CD14-positive monocyte (primary cell): ENCODE results near the gene PRRT3. TPM values are rescaled to one million over a fixed set of nuclear protein-coding genes. Genes with fewer than 3 reads are reported as not detected.
A peak's percentile ranks its signal among the peaks of the same experiment; 100 is the strongest.

ENCODE experiments used
- DNase-seq, 3 donors: peaks; one replicate each; pipeline ENCODE4 v3.0.0-alpha.2; 2011 to 2022
- H2AFZ ChIP-seq: 2 replicates; pipeline ENCODE4 v1.6.0; 2012; ENCODE audit warnings: mild to moderate bottlenecking, low read depth, low read length, inconsistent platforms; ENCODE audit not compliant: insufficient read depth, poor library complexity, severe bottlenecking
- H3K27ac ChIP-seq, 2 donors: 1 replicate in 1 of 2; 2 replicates in 1 of 2; pipeline ENCODE4 v1.5.1; 2012 to 2013; ENCODE audit warnings: low read length in 2 of 2, control low read depth in 1 of 2, inconsistent platforms in 1 of 2, low read depth in 1 of 2, mild to moderate bottlenecking in 1 of 2
- H3K27me3 ChIP-seq, 2 donors: one replicate each; pipeline versions ENCODE4 v1.6.0 to v1.6.1; 2011 to 2013; ENCODE audit warnings: low read length in 2 of 2; ENCODE audit not compliant: control insufficient read depth in 2 of 2, insufficient read depth in 2 of 2
- H3K36me3 ChIP-seq, 2 donors: replicated peaks in 1 of 2; 1 replicate in 1 of 2; 2 replicates in 1 of 2; pipeline versions ENCODE4 v1.5.1 to v1.6.1; 2012 to 2013; ENCODE audit warnings: low read length in 2 of 2, control low read depth in 1 of 2, inconsistent platforms in 1 of 2, mild to moderate bottlenecking in 1 of 2; ENCODE audit not compliant: insufficient read depth in 2 of 2, control insufficient read depth in 1 of 2
- H3K4me1 ChIP-seq, 2 donors: 1 replicate in 1 of 2; 2 replicates in 1 of 2; pipeline versions ENCODE4 v1.5.1 to v1.6.1; 2012 to 2013; ENCODE audit warnings: low read length in 2 of 2, control low read depth in 1 of 2, inconsistent platforms in 1 of 2, mild to moderate bottlenecking in 1 of 2, moderate library complexity in 1 of 2; ENCODE audit not compliant: insufficient read depth in 2 of 2, control insufficient read depth in 1 of 2
- H3K4me2 ChIP-seq: replicated peaks from 2 replicates; pipeline ENCODE3; 2012; ENCODE audit warnings: low read length, moderate library complexity, mild to moderate bottlenecking; ENCODE audit not compliant: poor library complexity, severe bottlenecking; ENCODE audit errors: extremely low read depth
- H3K4me3 ChIP-seq, 3 experiments: fragments of 200-600 bp in 1 of 3; sonication (generic) in 1 of 3; replicated peaks in 1 of 3; 1 replicate in 2 of 3; 2 replicates in 1 of 3; pipeline ENCODE4 v1.5.1; 2011 to 2013; ENCODE audit warnings: low read length in 3 of 3, mild to moderate bottlenecking in 3 of 3, control low read depth in 2 of 3, low read depth in 2 of 3, inconsistent platforms in 1 of 3, moderate library complexity in 1 of 3
- H3K79me2 ChIP-seq: 2 replicates; pipeline ENCODE4 v1.6.0; 2012; ENCODE audit warnings: mild to moderate bottlenecking, control low read depth, inconsistent platforms, low read length, moderate library complexity; ENCODE audit not compliant: insufficient read depth
- H3K9ac ChIP-seq: 2 replicates; pipeline ENCODE4 v1.6.0; 2017; ENCODE audit warnings: low read length, mild to moderate bottlenecking; ENCODE audit not compliant: insufficient read depth, poor library complexity, severe bottlenecking
- H3K9me3 ChIP-seq, 2 donors: replicated peaks in 1 of 2; 1 replicate in 1 of 2; 2 replicates in 1 of 2; pipeline versions ENCODE4 v1.5.1 to v1.6.1; 2012 to 2013; ENCODE audit warnings: low read length in 2 of 2, control low read depth in 1 of 2; ENCODE audit not compliant: control insufficient read depth in 1 of 2, insufficient read depth in 1 of 2
- H4K20me1 ChIP-seq: 2 replicates; pipeline ENCODE4 v1.6.0; 2012; ENCODE audit warnings: mild to moderate bottlenecking, low read length, control low read depth, moderate library complexity; ENCODE audit not compliant: insufficient read depth
- H3K27ac Mint-ChIP-seq, 7 donors: one replicate each; pipeline ENCODE4 v1.8.0; 2020; ENCODE audit warnings: mild to moderate bottlenecking in 7 of 7, mixed read lengths in 7 of 7, moderate library complexity in 6 of 7, inconsistent platforms in 2 of 7
- H3K27me3 Mint-ChIP-seq, 3 donors: one replicate each; pipeline ENCODE4 v1.8.0; 2021 to 2022; ENCODE audit warnings: low read depth in 3 of 3, mild to moderate bottlenecking in 3 of 3, mixed read lengths in 3 of 3, moderate library complexity in 3 of 3, inconsistent platforms in 1 of 3
- H3K36me3 Mint-ChIP-seq, 2 donors: one replicate each; pipeline ENCODE4 v1.8.0; 2020; ENCODE audit warnings: mixed read lengths in 2 of 2, inconsistent platforms in 1 of 2, mild to moderate bottlenecking in 1 of 2
- H3K4me1 Mint-ChIP-seq: one replicate; pipeline ENCODE4 v1.8.0; 2020; ENCODE audit warnings: mild to moderate bottlenecking, mixed read lengths
- H3K4me3 Mint-ChIP-seq, 2 donors: one replicate each; pipeline ENCODE4 v1.8.0; 2020; ENCODE audit warnings: mild to moderate bottlenecking in 2 of 2, mixed read lengths in 2 of 2, moderate library complexity in 1 of 2
- H3K9me3 Mint-ChIP-seq, 7 donors: one replicate each; pipeline ENCODE4 v1.8.0; 2020 to 2022; ENCODE audit warnings: mixed read lengths in 7 of 7, mild to moderate bottlenecking in 6 of 7, moderate library complexity in 6 of 7, inconsistent platforms in 2 of 7
- WGBS: methylation state at CpG from one replicate; pipeline ENCODE4 v1.1.5; 2013; ENCODE audit warnings: missing lambda C conversion rate; ENCODE audit not compliant: insufficient coverage; 5-methylcytosine and 5-hydroxymethylcytosine counted together
- intact Hi-C, 2 donors: fragments of 100-400 bp; cut with micrococcal nuclease; formaldehyde crosslinking; loops; one replicate each; pipeline versions ENCODE4 v1.15.0 to v1.15.1; 2023
- polyA plus RNA-seq, 3 donors: library from polyadenylated mRNA; depleted of rRNA in 1 of 3; unstranded in 2 of 3; stranded (reverse) in 1 of 3; fragments of 300-500 nt in 2 of 3; fragments of >200 nt in 1 of 3; fragmentation: Illumina TruSeq in 2 of 3; gene quantifications; 1 replicate in 2 of 3; 2 replicates in 1 of 3; pipeline ENCODE4 v1.2.3, GENCODE V29; 2012 to 2021
- TF ChIP-seq, protein P1 (sequence below): fragments of 200-600 bp; IDR thresholded peaks from one replicate; pipeline ENCODE4 v1.8.0; 2022; ENCODE audit warnings: antibody characterized with exemption, mild to moderate bottlenecking

PRRT3 gene
- polyA plus RNA-seq, 3 donors: 0.11 to 0.57 (median 0.31) TPM

DNA sequence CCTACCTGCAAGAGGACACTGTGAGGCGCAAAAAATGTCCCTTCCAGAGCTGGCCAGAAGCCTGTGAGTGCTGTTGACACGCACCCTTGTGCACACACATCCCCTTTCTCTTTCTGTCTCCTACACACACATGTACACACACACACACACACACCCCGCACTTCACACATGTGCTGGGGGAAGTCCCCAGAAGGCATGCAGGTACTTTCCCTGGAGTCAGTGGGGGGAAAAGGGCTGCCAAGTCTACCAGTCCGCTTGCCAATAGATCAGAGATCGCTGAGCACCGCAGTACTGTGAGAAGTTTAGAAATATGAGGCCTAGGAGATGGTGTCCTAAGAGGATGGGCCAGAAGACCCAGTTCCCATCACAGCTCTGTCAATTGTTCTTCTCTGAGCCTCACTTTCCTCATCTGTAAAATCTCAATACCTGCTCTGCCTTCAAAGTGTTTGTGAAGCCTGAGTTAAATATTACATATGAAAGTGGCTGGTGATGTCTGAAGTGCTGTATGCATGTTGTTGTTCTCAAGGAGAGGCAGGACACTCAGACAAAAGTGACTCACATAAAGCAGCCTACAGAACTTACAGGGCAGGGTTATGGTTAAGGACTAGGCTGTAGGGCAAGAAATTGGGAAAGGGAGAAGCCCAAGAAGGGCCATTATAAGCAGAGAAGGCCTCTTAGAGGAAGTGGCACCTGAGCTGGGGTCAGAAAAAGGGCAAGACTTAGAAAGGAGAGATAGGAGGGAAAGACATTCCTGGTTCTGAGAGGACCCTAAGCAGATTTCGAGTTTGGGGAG is 42.8 kb downstream of the PRRT3 start:
- H3K9ac ChIP-seq: no peak overlapping the region
- no peaks in the 10 kb centered on the region for H4K20me1 ChIP-seq
- no peaks in the 10 kb centered on the region for H3K27me3 ChIP-seq
- peaks cover 26% of the 10 kb centered on the region for H3K4me1 Mint-ChIP-seq
- H3K4me1 ChIP-seq: peaks cover 12 to 17% of the 10 kb centered on the region in 2 donors
- 98% methylated on average over 3 of the region's 7 CpGs for WGBS
- TF ChIP-seq, protein P1, sequence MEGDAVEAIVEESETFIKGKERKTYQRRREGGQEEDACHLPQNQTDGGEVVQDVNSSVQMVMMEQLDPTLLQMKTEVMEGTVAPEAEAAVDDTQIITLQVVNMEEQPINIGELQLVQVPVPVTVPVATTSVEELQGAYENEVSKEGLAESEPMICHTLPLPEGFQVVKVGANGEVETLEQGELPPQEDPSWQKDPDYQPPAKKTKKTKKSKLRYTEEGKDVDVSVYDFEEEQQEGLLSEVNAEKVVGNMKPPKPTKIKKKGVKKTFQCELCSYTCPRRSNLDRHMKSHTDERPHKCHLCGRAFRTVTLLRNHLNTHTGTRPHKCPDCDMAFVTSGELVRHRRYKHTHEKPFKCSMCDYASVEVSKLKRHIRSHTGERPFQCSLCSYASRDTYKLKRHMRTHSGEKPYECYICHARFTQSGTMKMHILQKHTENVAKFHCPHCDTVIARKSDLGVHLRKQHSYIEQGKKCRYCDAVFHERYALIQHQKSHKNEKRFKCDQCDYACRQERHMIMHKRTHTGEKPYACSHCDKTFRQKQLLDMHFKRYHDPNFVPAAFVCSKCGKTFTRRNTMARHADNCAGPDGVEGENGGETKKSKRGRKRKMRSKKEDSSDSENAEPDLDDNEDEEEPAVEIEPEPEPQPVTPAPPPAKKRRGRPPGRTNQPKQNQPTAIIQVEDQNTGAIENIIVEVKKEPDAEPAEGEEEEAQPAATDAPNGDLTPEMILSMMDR: no peak
- no peaks in the 10 kb centered on the region for H3K79me2 ChIP-seq
- no peak overlapping the region for H2AFZ ChIP-seq
- H3K4me3 Mint-ChIP-seq: no peak overlapping the region
- no peaks in the 10 kb centered on the region for H3K36me3 ChIP-seq
- H3K36me3 Mint-ChIP-seq: no peaks in the 10 kb centered on the region
- DNase-seq: no peak
- no peak overlapping the region for H3K4me3 ChIP-seq
- H3K27ac Mint-ChIP-seq: no peak overlapping the region
- no peak overlapping the region for H3K27ac ChIP-seq
- no peaks in the 10 kb centered on the region for H3K27me3 Mint-ChIP-seq
- no peaks in the 10 kb centered on the region for H3K9me3 ChIP-seq
- intact Hi-C loops: no loop called here
- no peaks in the 10 kb centered on the region for H3K9me3 Mint-ChIP-seq
- no peak overlapping the region for H3K4me2 ChIP-seq

DNA sequence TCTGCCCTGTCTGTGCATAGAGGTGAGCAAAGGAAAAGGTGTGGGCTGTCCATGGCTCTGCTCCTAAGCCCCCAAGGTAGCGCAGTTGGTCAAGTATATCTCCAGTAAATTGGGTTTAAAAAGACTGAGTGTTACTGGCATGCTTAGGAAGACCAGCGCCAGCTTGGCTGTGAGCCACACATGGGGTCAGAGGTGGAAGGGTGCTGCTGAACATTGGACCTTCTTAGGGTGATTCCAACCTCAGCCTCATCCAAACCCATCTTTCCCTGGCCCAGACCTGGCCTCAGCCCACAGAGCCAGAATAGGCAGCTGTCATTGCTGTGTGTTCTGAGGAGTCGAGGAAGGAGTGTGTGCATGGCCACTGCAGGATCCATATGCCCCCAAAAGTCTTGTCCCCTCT is 43.9 kb downstream of the PRRT3 start:
- Histone ChIP-seq H3K9ac (no peak overlapping the region), H3K9me3 (no peaks in the 10 kb centered on the region), H3K27me3 (no peaks in the 10 kb centered on the region), H2AFZ (no peak overlapping the region), H3K79me2 (no peaks in the 10 kb centered on the region), H3K4me3 (no peak overlapping the region), H3K36me3 (no peaks in the 10 kb centered on the region), H4K20me1 (no peaks in the 10 kb centered on the region), H3K4me1 (peaks cover 10 to 14% of the 10 kb centered on the region in 2 donors), H3K4me2 (no peak overlapping the region), H3K27ac (no peak overlapping the region)
- H3K36me3 Mint-ChIP-seq: no peaks in the 10 kb centered on the region
- peak overlapping the region in 1 of 7 donors; percentile 63 for H3K27ac Mint-ChIP-seq
- intact Hi-C loops: no loop called here
- no peak overlapping the region for H3K4me3 Mint-ChIP-seq
- H3K4me1 Mint-ChIP-seq: peaks cover 25% of the 10 kb centered on the region
- no peak for DNase-seq
- no peaks in the 10 kb centered on the region for H3K9me3 Mint-ChIP-seq
- 94% methylated on average over 2 of the region's 3 CpGs for WGBS
- no peaks in the 10 kb centered on the region for H3K27me3 Mint-ChIP-seq
- TF ChIP-seq, protein P1: no peak
